CD1c-positive myeloid dendritic cell (primary cell): ENCODE measurements around the gene LMOD1.
A peak's percentile ranks its signal among the peaks of the same experiment; 100 is the strongest.
"Not testable (repeated sequence)": the region's sequence is repeated elsewhere in the genome, so short reads cannot be mapped to it uniquely, and the experiment has no call there.

Experiments used
- DNase-seq: peaks from one replicate; pipeline ENCODE4 v3.0.0-alpha.2; 2016; ENCODE audit errors: extremely low spot score

The LMOD1 gene

GRCh38 chr1:201946224-201946908, at the start of gene LMOD1:
LMOD1 (minus strand) TSS chr1:201946548; CDS start chr1:201946340, 208 bp downstream.
- DNase-seq = peak; percentile 7

- DNase-seq = no peak
These were observed 44.1 kb upstream of the LMOD1 start for GRCh38 chr1:201990427-201990826.

- DNase-seq = no peak
These were observed 43.2 kb upstream of the LMOD1 start for GRCh38 chr1:201989354-201990128.

- no peak for DNase-seq
These were observed 42.3 kb upstream of the LMOD1 start for GRCh38 chr1:201988601-201989000.

GRCh38 chr1:201985355-201985754, 39.0 kb upstream of the LMOD1 start:
- DNase-seq = no peak

GRCh38 chr1:201984446-201984845, 38.1 kb upstream of the LMOD1 start:
- DNase-seq = no peak

- DNase-seq = no peak
These were observed 37.0 kb upstream of the LMOD1 start for GRCh38 chr1:201983380-201983805.

- peak; percentile 80 for DNase-seq
These were observed 36.5 kb upstream of the LMOD1 start, which contains the start of gene RNPEP for GRCh38 chr1:201982623-201983379. RNPEP (plus strand) TSS chr1:201982648; CDS start chr1:201982667, 19 bp downstream.

GRCh38 chr1:201982082-201982622, 35.8 kb upstream of the LMOD1 start:
- DNase-seq = peak; percentile 82

GRCh38 chr1:201970334-201971159, 24.2 kb upstream of the LMOD1 start:
- no peak for DNase-seq

- no peak for DNase-seq
These were observed 22.0 kb upstream of the LMOD1 start for GRCh38 chr1:201968202-201968925.

GRCh38 chr1:201966171-201966570, 19.8 kb upstream of the LMOD1 start:
- DNase-seq = no peak

GRCh38 chr1:201964261-201964660, 17.9 kb upstream of the LMOD1 start:
- no peak for DNase-seq

- DNase-seq = not testable (repeated sequence)
These were observed 16.0 kb upstream of the LMOD1 start for GRCh38 chr1:201962382-201962781.

- DNase-seq = no peak
These were observed 12.0 kb upstream of the LMOD1 start for GRCh38 chr1:201958348-201958747.

GRCh38 chr1:201955729-201956143, 9.4 kb upstream of the LMOD1 start:
- DNase-seq = peak; percentile 52

- DNase-seq = peak; percentile 97
These were observed 8.8 kb upstream of the LMOD1 start, which contains the start of gene TIMM17A for GRCh38 chr1:201955009-201955728. TIMM17A (plus strand) TSS chr1:201955503; CDS start chr1:201955527, 24 bp downstream.

GRCh38 chr1:201954263-201955008, 8.1 kb upstream of the LMOD1 start:
- DNase-seq = no peak

GRCh38 chr1:201949491-201949890, 3.1 kb upstream of the LMOD1 start:
- no peak for DNase-seq
